Body of pancreas (tissue), 4 donors: ENCODE measurements around the gene APOL2. TPM values are rescaled to one million over a fixed set of nuclear protein-coding genes. Genes with fewer than 3 reads are reported as not detected.

Experiments used
- ATAC-seq: fragments of 150-250 bp; one replicate; pipeline ENCODE4 v1.9.1; 2016
- DNase-seq, 4 donors: peaks; one replicate each; pipeline ENCODE4 v3.0.0-alpha.2; 2019
- H3K27ac ChIP-seq, 4 donors: fragments of 200-600 bp; sonication (generic); 1 replicate in 3 of 4; 2 replicates in 1 of 4; pipeline versions ENCODE4 v1.5.1 to v1.6.1; 2016 to 2019; ENCODE audit warnings: mild to moderate bottlenecking in 1 of 4, mixed read lengths in 1 of 4, moderate library complexity in 1 of 4
- H3K27me3 ChIP-seq, 2 donors: fragments of 200-600 bp; sonication (generic); one replicate each; pipeline ENCODE4 v1.6.0; 2016; ENCODE audit warnings: mild to moderate bottlenecking in 1 of 2
- H3K36me3 ChIP-seq, 2 donors: fragments of 200-600 bp; sonication (generic); replicated peaks in 1 of 2; 2 replicates each; pipeline ENCODE4 v1.5.1; 2016; ENCODE audit warnings: low read depth in 2 of 2; ENCODE audit not compliant: insufficient read depth in 1 of 2
- H3K4me1 ChIP-seq: fragments of 200-600 bp; sonication (generic); one replicate; pipeline ENCODE4 v1.6.0; 2016
- H3K4me3 ChIP-seq, 2 donors: fragments of 200-600 bp; sonication (generic); 1 replicate in 1 of 2; 2 replicates in 1 of 2; pipeline ENCODE4 v1.5.1; 2016 to 2019
- H3K9me3 ChIP-seq, 3 donors: fragments of 200-600 bp; sonication (generic); 1 replicate in 2 of 3; 2 replicates in 1 of 3; pipeline ENCODE4 v1.5.1; 2016
- POLR2A ChIP-seq, 3 donors: fragments of 450-650 bp; IDR thresholded peaks; one replicate each; pipeline ENCODE4 v1.6.1; 2016; ENCODE audit warnings: antibody characterized with exemption in 3 of 3, mild to moderate bottlenecking in 2 of 3
- WGBS, 2 donors: methylation state at CpG; one replicate each; pipeline ENCODE4 v1.1.5; 2017; 5-methylcytosine and 5-hydroxymethylcytosine counted together
- intact Hi-C: fragments of 100-400 bp; cut with DNase I; formaldehyde crosslinking; loops from one replicate; pipeline ENCODE4 v1.15.1; 2023
- total RNA-seq, 2 donors: library from RNA; depleted of rRNA; stranded (reverse); fragments of >200 nt; gene quantifications; one replicate each; pipeline ENCODE4 v1.1.0, GENCODE V29; 2016
- TF ChIP-seq, protein P1 (sequence below), 7 experiments: fragments of 450-650 bp in 4 of 7; fragments of 200-600 bp in 3 of 7; sonication (generic) in 3 of 7; IDR thresholded peaks; one replicate each; pipeline ENCODE4 v1.5.1; 2016 to 2019; ENCODE audit warnings: antibody characterized with exemption in 7 of 7

The APOL2 gene
- total RNA-seq, 2 donors from 2014 or later: 13.5 to 19.1 TPM

DNA sequence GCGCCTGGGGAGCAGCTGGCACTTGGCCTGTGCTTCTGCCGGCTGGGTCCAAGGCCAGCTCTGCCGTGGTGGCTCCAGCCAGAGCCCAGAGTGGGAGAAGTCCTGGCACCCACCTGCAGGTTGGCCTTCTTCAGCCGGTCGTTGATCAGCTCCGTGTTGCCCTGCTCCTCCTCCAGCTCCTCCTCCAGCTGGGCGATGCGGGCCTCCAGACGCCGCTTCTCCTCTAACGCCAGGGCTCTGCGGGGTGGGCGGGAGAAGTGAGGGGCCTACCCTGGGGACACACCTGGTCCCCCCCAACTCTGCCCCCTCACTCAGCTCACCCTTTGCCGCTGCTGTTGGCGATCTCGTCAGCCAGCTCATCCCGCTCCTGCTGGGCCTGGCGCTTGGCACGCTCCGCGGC, 46.2 kb upstream of the APOL2 start:
- ATAC-seq (no peak), DNase-seq (no peak)
- no peaks in the 10 kb centered on the region for H3K27me3 ChIP-seq
- H3K27ac ChIP-seq: peak overlapping the region in 1 of 4 donors; percentile 19
- 71 to 82% methylated on average over 19 to 21 of the region's 21 CpGs for WGBS, 2 donors
- H3K9me3 ChIP-seq: no peaks in the 10 kb centered on the region
- H3K4me3 ChIP-seq: no peak overlapping the region
- TF ChIP-seq POLR2A (IDR thresholded peaks at IDR 0.05): no peak
- TF ChIP-seq, protein P1, sequence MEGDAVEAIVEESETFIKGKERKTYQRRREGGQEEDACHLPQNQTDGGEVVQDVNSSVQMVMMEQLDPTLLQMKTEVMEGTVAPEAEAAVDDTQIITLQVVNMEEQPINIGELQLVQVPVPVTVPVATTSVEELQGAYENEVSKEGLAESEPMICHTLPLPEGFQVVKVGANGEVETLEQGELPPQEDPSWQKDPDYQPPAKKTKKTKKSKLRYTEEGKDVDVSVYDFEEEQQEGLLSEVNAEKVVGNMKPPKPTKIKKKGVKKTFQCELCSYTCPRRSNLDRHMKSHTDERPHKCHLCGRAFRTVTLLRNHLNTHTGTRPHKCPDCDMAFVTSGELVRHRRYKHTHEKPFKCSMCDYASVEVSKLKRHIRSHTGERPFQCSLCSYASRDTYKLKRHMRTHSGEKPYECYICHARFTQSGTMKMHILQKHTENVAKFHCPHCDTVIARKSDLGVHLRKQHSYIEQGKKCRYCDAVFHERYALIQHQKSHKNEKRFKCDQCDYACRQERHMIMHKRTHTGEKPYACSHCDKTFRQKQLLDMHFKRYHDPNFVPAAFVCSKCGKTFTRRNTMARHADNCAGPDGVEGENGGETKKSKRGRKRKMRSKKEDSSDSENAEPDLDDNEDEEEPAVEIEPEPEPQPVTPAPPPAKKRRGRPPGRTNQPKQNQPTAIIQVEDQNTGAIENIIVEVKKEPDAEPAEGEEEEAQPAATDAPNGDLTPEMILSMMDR (IDR thresholded peaks at IDR 0.05): no peak
- intact Hi-C loops: no loop called here
- H3K36me3 ChIP-seq: peaks cover 55 to 78% of the 10 kb centered on the region in 2 donors
- H3K4me1 ChIP-seq: no peaks in the 10 kb centered on the region

DNA sequence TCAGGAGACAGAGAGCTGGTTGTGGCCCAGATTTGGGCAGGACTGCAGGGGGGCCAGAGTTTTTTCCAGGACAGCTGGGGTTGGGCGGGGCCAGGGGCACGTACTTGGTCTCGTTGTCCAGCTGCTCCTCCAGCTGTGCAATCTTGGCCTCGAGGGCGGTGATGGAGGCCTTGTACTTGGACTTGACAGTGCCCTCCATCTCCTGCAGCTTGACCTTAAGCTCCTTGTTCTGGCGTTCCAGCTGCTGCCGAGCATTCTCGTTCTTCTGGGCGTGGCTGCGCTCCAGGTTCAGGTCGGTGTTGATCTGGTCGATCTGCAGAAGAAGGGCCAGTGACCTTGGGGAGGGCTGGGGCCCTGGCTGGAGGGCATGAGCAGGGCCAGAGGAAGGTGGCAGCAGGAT, 45.7 kb upstream of the APOL2 start:
- ATAC-seq (no peak), DNase-seq (no peak)
- WGBS, 2 donors: 47 to 86% methylated on average over 10 to 12 of the region's 12 CpGs
- peak overlapping the region in 1 of 4 donors; percentile 19 for H3K27ac ChIP-seq
- no peaks in the 10 kb centered on the region for H3K9me3 ChIP-seq
- no peaks in the 10 kb centered on the region for H3K4me1 ChIP-seq
- TF ChIP-seq, protein P1 (IDR thresholded peaks at IDR 0.05): no peak
- no peak for TF ChIP-seq POLR2A (IDR thresholded peaks at IDR 0.05)
- H3K4me3 ChIP-seq: no peak overlapping the region
- H3K36me3 ChIP-seq: peaks cover 55 to 78% of the 10 kb centered on the region in 2 donors
- intact Hi-C loops: no loop called here
- H3K27me3 ChIP-seq: no peaks in the 10 kb centered on the region

DNA sequence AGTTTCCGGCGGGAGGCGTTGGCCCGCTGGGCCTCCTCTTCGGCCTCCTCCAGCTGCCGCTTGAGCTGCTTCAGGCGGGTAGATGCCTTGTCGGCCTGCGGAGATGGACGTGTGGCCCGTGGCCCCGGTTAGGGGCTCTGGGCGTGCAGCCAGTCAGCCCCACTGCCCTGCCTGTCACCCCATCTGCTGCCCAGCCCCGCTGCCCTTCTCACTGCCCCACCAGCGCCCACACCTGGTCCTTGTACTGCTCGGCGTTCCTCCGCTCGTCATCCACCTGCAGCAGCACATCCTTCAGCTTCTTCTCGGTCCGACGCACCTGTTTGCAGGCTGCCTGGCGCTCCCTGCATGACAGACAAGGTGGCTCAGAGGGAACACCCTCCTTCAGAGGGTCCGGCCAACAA, 44.8 kb upstream of the APOL2 start:
- Histone ChIP-seq H3K27ac (no peak overlapping the region), H3K27me3 (no peaks in the 10 kb centered on the region), H3K4me1 (no peaks in the 10 kb centered on the region), H3K36me3 (peaks cover 55 to 70% of the 10 kb centered on the region in 2 donors), H3K9me3 (no peaks in the 10 kb centered on the region), H3K4me3 (no peak overlapping the region)
- ATAC-seq (no peak), DNase-seq (no peak)
- intact Hi-C loops: no loop called here
- 96 to 97% methylated on average over 11 to 22 of the region's 24 CpGs for WGBS, 2 donors
- no peak for TF ChIP-seq POLR2A (IDR thresholded peaks at IDR 0.05)
- TF ChIP-seq, protein P1 (IDR thresholded peaks at IDR 0.05): no peak

DNA sequence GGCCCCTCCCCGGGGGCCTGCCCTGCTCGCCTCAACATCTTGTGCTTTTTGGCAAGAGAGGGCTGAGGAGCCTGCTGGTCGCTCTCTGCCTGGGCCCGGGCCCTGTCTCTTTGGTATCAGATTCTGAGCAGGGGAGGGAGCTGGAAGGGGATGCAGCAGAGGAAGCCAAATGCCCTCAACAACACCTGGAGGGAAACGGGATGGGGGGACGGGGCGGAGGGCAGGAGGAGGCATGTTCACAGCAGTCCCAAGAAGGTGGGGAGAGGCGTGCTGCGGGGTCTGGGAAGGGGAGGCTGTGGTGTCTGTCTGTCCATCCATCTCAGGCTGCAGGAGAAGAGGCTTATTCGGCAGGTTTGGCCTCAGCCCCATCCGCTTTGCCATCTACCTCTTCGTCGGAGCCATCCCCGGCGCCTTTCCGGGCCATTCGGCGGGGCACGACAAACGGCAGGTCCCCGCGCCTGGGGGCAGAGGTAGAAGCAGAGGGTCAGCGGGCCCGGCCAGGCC, 43.1 kb upstream of the APOL2 start:
- WGBS, 2 donors: 90 to 92% methylated on average over 22 to 24 of the region's 24 CpGs
- no peak for ATAC-seq
- Histone ChIP-seq H3K9me3 (no peaks in the 10 kb centered on the region), H3K36me3 (peaks cover 43 to 54% of the 10 kb centered on the region in 2 donors), H3K4me3 (no peak overlapping the region), H3K27ac (no peak overlapping the region), H3K27me3 (no peaks in the 10 kb centered on the region), H3K4me1 (peaks cover 9% of the 10 kb centered on the region)
- TF ChIP-seq POLR2A (IDR thresholded peaks at IDR 0.05): no peak
- TF ChIP-seq, protein P1 (IDR thresholded peaks at IDR 0.05): no peak
- no peak for DNase-seq
- intact Hi-C loops: no loop called here

DNA sequence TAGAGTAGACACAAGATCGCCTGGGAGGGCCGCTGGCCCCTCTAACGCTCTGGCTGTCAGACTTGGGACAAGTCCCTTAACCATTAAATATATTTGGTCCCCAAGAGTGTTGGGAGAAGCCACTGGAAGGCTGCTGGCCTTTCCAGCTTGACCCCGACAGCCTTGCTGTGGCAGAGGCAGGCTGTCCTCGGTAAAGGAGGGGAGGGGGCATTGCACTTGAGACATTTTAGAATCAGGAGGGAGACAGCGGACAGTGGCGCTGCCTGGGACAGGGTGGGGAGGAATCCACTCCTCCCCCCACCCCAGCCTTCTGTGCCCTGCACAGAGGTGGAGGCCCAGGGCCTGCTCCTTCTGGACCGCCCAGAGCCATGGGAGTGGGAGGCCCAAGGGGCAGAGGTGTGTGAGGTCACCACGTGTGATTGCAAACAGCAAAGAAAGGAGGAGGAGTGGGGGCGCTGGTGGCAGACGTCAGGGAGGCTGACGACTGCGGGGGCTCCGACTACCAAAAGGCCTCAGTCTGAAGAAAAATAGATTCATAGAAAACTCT, 42.5 kb upstream of the APOL2 start:
- H3K36me3 ChIP-seq: peaks cover 43 to 50% of the 10 kb centered on the region in 2 donors
- no peaks in the 10 kb centered on the region for H3K9me3 ChIP-seq
- ATAC-seq: no peak
- H3K4me3 ChIP-seq: no peak overlapping the region
- H3K27me3 ChIP-seq: no peaks in the 10 kb centered on the region
- no peak for DNase-seq
- intact Hi-C loops: no loop called here
- H3K4me1 ChIP-seq: peaks cover 9% of the 10 kb centered on the region
- TF ChIP-seq POLR2A (IDR thresholded peaks at IDR 0.05): no peak
- TF ChIP-seq, protein P1 (IDR thresholded peaks at IDR 0.05): no peak
- H3K27ac ChIP-seq: no peak overlapping the region
- WGBS, 2 donors: 75 to 89% methylated on average over 14 of the region's 14 CpGs
